Lower leg skin (tissue), 3 donors: ENCODE data around the gene PPIL6.

Experiments used
- CTCF ChIP-seq, 3 donors: fragments of 450-650 bp; IDR thresholded peaks; one replicate each; pipeline ENCODE4 v1.5.1; 2016; ENCODE audit warnings: antibody characterized with exemption in 3 of 3, mild to moderate bottlenecking in 3 of 3, moderate library complexity in 2 of 3
- POLR2A ChIP-seq, 2 donors: fragments of 450-650 bp; IDR thresholded peaks; one replicate each; pipeline ENCODE4 v1.6.1; 2016 to 2017; ENCODE audit warnings: antibody characterized with exemption in 2 of 2, mild to moderate bottlenecking in 1 of 2, moderate library complexity in 1 of 2

- TF ChIP-seq CTCF (IDR thresholded peaks at IDR 0.05) = no peak
- TF ChIP-seq POLR2A (IDR thresholded peaks at IDR 0.05) = no peak
Measured at GRCh38 chr6:109421184-109421583, 19.2 kb downstream of the PPIL6 start.
